NCI-H1694 treated with DMSO at 0.1 percent for 48 hours (cell line): ENCODE data around the gene EFNA2.

Experiments
- DNase-seq: peaks from one replicate; lab custom pipeline; 2025; lab: John Stamatoyannopoulos, UW

The EFNA2 gene

DNA sequence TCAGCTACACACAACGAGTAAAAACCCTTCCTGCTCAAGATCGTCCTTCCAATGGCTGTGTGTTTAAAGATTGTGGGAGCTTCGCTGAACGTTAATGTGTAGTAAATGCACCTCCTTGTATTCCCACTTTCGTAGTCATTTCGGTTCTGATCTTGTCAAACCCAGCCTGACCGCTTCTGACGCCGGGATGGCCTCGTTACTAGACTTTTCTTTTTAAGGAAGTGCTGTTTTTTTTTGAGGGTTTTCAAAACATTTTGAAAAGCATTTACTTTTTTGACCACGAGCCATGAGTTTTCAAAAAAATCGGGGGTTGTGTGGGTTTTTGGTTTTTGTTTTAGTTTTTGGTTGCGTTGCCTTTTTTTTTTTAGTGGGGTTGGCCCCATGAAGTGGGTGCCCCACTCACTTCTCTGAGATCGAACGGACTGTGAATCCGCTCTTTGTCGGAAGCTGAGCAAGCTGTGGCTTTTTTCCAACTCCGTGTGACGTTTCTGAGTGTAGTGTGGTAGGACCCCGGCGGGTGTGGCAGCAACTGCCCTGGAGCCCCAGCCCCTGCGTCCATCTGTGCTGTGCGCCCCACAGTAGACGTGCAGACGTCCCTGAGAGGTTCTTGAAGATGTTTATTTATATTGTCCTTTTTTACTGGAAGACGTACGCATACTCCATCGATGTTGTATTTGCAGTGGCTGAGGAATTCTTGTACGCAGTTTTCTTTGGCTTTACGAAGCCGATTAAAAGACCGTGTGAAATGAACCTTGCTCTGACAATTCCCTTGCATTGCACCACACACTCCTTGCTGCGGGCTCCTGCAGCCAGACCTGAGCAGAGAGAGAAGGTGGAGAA is 13.0 kb upstream of the EFNA2 start:
- DNase-seq, result no peak

DNA sequence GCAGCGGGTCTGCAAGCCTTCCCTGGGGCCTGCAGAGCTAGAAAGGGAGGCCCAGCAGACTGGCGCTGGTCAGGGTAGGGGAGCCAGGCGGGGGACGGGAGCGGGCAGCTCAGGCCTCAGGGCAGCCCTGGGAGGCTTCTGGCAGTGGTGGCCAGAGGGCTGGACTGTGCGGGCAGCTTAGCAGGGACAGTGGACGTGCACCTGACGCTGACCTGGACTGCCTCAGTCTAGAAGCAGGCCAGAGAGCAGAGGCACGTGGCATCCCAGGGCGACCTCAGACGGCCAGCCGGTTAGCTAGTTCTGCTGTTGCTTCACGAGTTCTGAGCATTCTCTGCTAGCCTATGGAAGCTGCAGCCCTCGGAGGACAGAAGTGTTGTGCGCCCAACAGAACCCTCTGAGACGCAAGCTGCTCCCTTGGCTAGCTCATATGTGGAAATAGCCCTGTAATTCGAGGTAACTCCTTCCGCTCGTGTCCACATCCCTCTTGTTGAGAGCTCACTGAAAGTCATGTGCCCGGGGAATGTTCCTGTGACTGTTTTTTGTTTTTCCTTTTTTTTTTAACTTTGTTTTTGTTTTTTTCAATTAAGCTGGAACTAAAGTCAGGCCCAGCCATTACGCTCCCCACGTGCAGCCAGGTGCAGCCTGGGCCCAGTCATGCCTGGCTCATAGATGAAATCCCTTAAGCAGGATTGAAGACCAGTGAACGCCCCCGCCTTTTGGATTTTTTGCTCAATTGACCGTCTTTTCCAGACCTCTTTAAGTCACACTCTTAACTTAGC is 12.2 kb upstream of the EFNA2 start:
- no peak for DNase-seq

- DNase-seq, result no peak
Observed at GRCh38 chr19:1274081-1274851, 11.4 kb upstream of the EFNA2 start.

- DNase-seq, result no peak
Observed at GRCh38 chr19:1274852-1275259, 10.8 kb upstream of the EFNA2 start.

GRCh38 chr19:1275260-1275975 is 10.3 kb upstream of the EFNA2 start, which contains the start of gene FAM174C:
TSS of gene FAM174C (plus strand) at chr19:1275530. CDS start at chr19:1275550, 20 bp downstream.
- peak; percentile 83 for DNase-seq

GRCh38 chr19:1275976-1276627 is 9.6 kb upstream of the EFNA2 start:
- no peak for DNase-seq

GRCh38 chr19:1276628-1277022 is 9.0 kb upstream of the EFNA2 start:
- no peak for DNase-seq

DNA sequence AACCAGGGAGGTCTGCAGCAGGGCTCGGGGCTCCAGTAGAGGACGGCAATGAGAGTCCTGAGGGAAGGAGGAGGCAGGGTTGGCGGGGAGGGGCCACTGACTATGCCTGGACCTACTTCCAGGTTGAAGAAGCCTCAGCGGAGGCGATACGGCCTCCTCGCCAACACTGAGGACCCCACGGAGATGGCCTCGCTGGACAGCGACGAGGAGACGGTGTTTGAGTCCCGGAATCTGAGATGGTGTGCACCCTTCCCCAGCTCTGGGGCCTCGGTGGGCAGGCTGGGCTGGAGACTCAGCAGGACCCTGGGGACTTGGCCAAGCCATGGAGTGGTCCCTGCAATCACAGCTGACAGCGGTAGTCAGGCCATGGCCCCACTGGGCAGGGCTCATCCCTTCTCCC is 8.6 kb upstream of the EFNA2 start:
- DNase-seq, result no peak

GRCh38 chr19:1278074-1278473 is 7.6 kb upstream of the EFNA2 start:
- DNase-seq, result no peak

- DNase-seq, result no peak
Observed at GRCh38 chr19:1278713-1279660, 6.7 kb upstream of the EFNA2 start.

DNA sequence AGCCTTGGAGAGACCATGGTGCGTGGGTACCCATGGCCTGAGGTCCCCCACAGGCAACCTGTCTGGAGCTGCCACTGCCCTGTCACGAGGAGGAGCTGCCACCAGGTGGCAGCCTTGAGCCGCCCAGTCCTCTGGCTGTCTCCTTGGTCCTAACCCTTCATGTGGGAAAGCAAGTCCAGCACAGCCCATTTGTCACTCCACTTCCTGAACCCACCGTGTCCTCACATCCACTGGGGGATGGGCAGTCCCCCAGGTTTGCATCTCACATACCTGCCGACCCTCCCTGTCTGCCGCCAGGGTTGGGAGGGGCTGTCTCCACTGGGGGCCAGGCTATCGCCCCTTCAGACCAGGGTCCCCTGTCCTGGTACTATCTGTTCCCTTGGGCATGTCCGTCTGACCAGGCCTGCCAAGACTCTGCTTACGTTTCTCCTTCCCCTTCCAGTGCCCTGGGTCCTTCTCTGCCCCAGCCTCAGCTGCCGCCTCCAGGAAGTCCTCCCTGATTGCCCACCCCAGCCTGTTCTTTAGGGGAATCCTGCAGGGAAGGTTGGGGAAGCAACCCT is 5.8 kb upstream of the EFNA2 start:
- peak; percentile 32 for DNase-seq

GRCh38 chr19:1280636-1281568 is 4.8 kb upstream of the EFNA2 start:
- DNase-seq, result no peak

DNA sequence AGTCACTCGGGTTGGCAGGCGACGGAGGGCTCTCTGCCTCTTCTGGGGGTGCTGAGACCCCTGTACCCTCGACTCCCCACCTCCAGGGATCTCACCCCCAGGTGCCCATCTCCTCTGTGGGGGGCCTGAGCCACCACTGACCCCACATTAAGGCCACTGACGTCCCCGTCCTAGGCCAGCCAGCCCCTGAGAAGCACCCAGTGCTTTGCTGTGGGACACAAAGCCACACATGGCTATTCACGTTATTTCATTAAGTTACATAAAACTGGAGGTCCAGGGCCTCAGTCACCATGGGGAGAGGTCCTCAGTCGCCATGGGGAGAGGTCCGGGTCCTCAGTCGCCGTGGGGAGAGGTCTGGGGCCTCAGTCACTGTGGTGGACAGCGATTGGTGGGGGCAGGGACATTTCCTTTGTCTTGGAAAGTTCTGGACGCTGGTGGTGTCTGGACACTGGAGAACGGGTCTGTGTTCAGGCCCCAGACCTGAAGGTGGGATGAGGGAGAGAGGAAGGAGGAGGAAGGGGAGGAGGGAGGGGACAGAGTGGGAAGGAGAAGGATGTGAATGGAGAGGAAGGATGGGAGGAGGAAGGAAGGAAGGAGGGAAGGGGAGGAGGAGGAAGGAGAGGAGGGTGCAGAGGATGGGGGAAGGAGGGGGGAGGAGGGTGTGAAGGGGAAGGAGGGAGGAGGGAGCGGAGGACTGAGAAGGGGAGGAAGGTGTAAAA is 3.9 kb upstream of the EFNA2 start:
- no peak for DNase-seq

DNA sequence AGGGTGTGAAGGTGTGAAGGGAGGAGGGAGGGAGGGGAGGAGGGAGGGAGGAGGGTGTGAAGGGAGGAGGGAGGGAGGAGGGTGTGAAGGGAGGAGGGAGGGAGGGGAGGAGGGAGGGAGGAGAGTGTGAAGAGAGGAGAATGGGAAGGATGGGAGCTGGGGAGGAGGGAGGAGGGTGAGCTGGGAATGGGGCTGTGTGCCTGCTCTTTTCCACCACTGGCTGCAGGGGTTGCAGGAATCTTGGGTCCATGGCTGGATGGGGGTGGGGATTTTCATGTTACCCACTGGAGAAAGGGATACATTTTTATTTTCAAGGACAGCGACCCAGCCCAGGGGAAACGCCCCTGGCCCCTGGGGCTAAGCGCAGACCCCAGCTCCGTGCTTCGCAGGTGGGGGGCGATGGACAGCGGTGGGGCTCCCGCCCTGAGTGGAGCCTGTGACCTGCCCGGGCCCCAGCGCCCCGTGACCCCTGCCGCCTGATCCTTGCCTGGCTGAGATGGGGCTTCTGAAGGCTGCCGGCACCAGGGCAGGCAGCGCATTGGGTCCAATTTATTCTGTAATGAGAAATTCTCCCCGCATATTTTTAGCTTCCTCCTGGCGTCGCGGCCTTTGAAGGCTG is 3.0 kb upstream of the EFNA2 start:
- no peak for DNase-seq

GRCh38 chr19:1283207-1283916 is 2.3 kb upstream of the EFNA2 start:
- no peak for DNase-seq

- no peak for DNase-seq
Observed at GRCh38 chr19:1283917-1284292, 1.8 kb upstream of the EFNA2 start.
